ENCODE measurements around the gene CCHCR1. TPM values are rescaled to one million over a fixed set of nuclear protein-coding genes. Genes with fewer than 3 reads are reported as not detected.

CCHCR1 gene
- total and polyA plus RNA-seq, 4 donors: 3.1 to 9.9 (median 6.2) TPM

- no peak for DNase-seq (ENCODE audit: low spot score)
- Histone ChIP-seq H3K9ac (ENCODE audit: low read depth in 1 of 2, low read length in 2 of 2) (no peak overlapping the region), H3K36me3 (ENCODE audit: control insufficient read depth in 4 of 4, insufficient read depth in 3 of 4, low read depth in 1 of 4, low read length in 3 of 4) (no peaks in the 10 kb centered on the region), H3K4me3 (ENCODE audit: low read depth in 1 of 3, low read length in 3 of 3) (no peak overlapping the region), H3K27ac (ENCODE audit: low read depth in 1 of 2, low read length in 2 of 2) (no peak overlapping the region), H3K4me1 (ENCODE audit: control insufficient read depth in 4 of 4, insufficient read depth in 4 of 4, low read length in 3 of 4) (peaks cover 0 to 4% (median 3%) of the 10 kb centered on the region in 4 donors), H3K27me3 (ENCODE audit: control insufficient read depth in 4 of 4, insufficient read depth in 4 of 4, low read length in 3 of 4) (no peaks in the 10 kb centered on the region), H3K9me3 (ENCODE audit: control insufficient read depth in 4 of 4, low read length in 3 of 4) (no peaks in the 10 kb centered on the region)
- TF ChIP-seq ZBTB33 (IDR thresholded peaks at IDR 0.05): no peak
- no peak for TF ChIP-seq HNF4A (conservative IDR thresholded peaks at IDR 0.05)
- TF ChIP-seq MAX (IDR thresholded peaks at IDR 0.05): no peak
- TF ChIP-seq RAD21 (IDR thresholded peaks at IDR 0.05): no peak
- TF ChIP-seq, protein P1, sequence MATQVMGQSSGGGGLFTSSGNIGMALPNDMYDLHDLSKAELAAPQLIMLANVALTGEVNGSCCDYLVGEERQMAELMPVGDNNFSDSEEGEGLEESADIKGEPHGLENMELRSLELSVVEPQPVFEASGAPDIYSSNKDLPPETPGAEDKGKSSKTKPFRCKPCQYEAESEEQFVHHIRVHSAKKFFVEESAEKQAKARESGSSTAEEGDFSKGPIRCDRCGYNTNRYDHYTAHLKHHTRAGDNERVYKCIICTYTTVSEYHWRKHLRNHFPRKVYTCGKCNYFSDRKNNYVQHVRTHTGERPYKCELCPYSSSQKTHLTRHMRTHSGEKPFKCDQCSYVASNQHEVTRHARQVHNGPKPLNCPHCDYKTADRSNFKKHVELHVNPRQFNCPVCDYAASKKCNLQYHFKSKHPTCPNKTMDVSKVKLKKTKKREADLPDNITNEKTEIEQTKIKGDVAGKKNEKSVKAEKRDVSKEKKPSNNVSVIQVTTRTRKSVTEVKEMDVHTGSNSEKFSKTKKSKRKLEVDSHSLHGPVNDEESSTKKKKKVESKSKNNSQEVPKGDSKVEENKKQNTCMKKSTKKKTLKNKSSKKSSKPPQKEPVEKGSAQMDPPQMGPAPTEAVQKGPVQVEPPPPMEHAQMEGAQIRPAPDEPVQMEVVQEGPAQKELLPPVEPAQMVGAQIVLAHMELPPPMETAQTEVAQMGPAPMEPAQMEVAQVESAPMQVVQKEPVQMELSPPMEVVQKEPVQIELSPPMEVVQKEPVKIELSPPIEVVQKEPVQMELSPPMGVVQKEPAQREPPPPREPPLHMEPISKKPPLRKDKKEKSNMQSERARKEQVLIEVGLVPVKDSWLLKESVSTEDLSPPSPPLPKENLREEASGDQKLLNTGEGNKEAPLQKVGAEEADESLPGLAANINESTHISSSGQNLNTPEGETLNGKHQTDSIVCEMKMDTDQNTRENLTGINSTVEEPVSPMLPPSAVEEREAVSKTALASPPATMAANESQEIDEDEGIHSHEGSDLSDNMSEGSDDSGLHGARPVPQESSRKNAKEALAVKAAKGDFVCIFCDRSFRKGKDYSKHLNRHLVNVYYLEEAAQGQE (IDR thresholded peaks at IDR 0.05): no peak
- TF ChIP-seq, protein P2, sequence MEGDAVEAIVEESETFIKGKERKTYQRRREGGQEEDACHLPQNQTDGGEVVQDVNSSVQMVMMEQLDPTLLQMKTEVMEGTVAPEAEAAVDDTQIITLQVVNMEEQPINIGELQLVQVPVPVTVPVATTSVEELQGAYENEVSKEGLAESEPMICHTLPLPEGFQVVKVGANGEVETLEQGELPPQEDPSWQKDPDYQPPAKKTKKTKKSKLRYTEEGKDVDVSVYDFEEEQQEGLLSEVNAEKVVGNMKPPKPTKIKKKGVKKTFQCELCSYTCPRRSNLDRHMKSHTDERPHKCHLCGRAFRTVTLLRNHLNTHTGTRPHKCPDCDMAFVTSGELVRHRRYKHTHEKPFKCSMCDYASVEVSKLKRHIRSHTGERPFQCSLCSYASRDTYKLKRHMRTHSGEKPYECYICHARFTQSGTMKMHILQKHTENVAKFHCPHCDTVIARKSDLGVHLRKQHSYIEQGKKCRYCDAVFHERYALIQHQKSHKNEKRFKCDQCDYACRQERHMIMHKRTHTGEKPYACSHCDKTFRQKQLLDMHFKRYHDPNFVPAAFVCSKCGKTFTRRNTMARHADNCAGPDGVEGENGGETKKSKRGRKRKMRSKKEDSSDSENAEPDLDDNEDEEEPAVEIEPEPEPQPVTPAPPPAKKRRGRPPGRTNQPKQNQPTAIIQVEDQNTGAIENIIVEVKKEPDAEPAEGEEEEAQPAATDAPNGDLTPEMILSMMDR (IDR thresholded peaks at IDR 0.05; ENCODE audit: low read depth, low read length, missing input control): no peak
- no peak for TF ChIP-seq TAF1 (conservative IDR thresholded peaks at IDR 0.05)
- WGBS: 87% methylated on average over 6 of the region's 6 CpGs
These were observed 24.8 kb downstream of the CCHCR1 start for GRCh38 chr6:31132806-31133205.

GRCh38 chr6:31131595-31131994 lies 26.0 kb downstream of the CCHCR1 start:
- 86% methylated on average over 3 of the region's 3 CpGs for WGBS
- TF ChIP-seq RXRA (IDR thresholded peaks at IDR 0.05) (no peak), ZBTB33 (IDR thresholded peaks at IDR 0.05) (no peak), FOXA1 (IDR thresholded peaks at IDR 0.05) (no peak), HNF4G (IDR thresholded peaks at IDR 0.05) (no peak), EGR1 (IDR thresholded peaks at IDR 0.05; ENCODE audit: low read depth in 2 of 2) (no peak), NR2F2 (IDR thresholded peaks at IDR 0.05) (no peak), TAF1 (conservative IDR thresholded peaks at IDR 0.05) (no peak), HNF4A (conservative IDR thresholded peaks at IDR 0.05) (no peak), GABPA (IDR thresholded peaks at IDR 0.05 in 1 of 2, conservative IDR thresholded peaks at IDR 0.05 in 1 of 2) (no peak), RAD21 (IDR thresholded peaks at IDR 0.05) (no peak), MAX (IDR thresholded peaks at IDR 0.05) (no peak), JUND (IDR thresholded peaks at IDR 0.05) (no peak)
- TF ChIP-seq, protein P2 (IDR thresholded peaks at IDR 0.05; ENCODE audit: low read depth, low read length, missing input control): no peak
- H3K36me3 ChIP-seq (ENCODE audit: control insufficient read depth in 4 of 4, insufficient read depth in 3 of 4, low read depth in 1 of 4, low read length in 3 of 4): no peaks in the 10 kb centered on the region
- H3K27ac ChIP-seq (ENCODE audit: low read depth in 1 of 2, low read length in 2 of 2): no peak overlapping the region
- no peak for DNase-seq (ENCODE audit: low spot score)
- no peaks in the 10 kb centered on the region for H3K9me3 ChIP-seq (ENCODE audit: control insufficient read depth in 4 of 4, low read length in 3 of 4)
- no peaks in the 10 kb centered on the region for H3K27me3 ChIP-seq (ENCODE audit: control insufficient read depth in 4 of 4, insufficient read depth in 4 of 4, low read length in 3 of 4)
- no peaks in the 10 kb centered on the region for H3K4me1 ChIP-seq (ENCODE audit: control insufficient read depth in 4 of 4, insufficient read depth in 4 of 4, low read length in 3 of 4)
- H3K4me3 ChIP-seq (ENCODE audit: low read depth in 1 of 3, low read length in 3 of 3): no peak overlapping the region
- H3K9ac ChIP-seq (ENCODE audit: low read depth in 1 of 2, low read length in 2 of 2): no peak overlapping the region
